HG03196 (cell line): Measurements from ENCODE around the gene NHSL1.
A peak's percentile ranks its signal among the peaks of the same experiment; 100 is the strongest.

Experiments used
- ATAC-seq: cut with Tn5 transposase; IDR thresholded peaks from one replicate; pipeline ENCODE4 v1.9.1; 2021; ENCODE audit not compliant: unreplicated experiment

The NHSL1 gene

GRCh38 chr6:138467901-138468300 lies 31.4 kb downstream of the NHSL1 start:
- ATAC-seq = no peak

- no peak for ATAC-seq
These were observed 34.2 kb downstream of the NHSL1 start for GRCh38 chr6:138465007-138465645.

- ATAC-seq = no peak
These were observed 35.2 kb downstream of the NHSL1 start for GRCh38 chr6:138464085-138464484.

GRCh38 chr6:138461647-138462046 lies 37.6 kb downstream of the NHSL1 start:
- no peak for ATAC-seq

GRCh38 chr6:138456401-138456790 lies 42.9 kb downstream of the NHSL1 start:
- peak; percentile 13 for ATAC-seq

- ATAC-seq = peak; percentile 96
These were observed 43.4 kb downstream of the NHSL1 start for GRCh38 chr6:138455746-138456400.

- no peak for ATAC-seq
These were observed 44.1 kb downstream of the NHSL1 start for GRCh38 chr6:138454981-138455706.

- no peak for ATAC-seq
These were observed 48.3 kb downstream of the NHSL1 start for GRCh38 chr6:138451043-138451442.

- ATAC-seq = no peak
These were observed 48.8 kb downstream of the NHSL1 start for GRCh38 chr6:138450445-138450844.

- ATAC-seq = no peak
These were observed 52.5 kb downstream of the NHSL1 start for GRCh38 chr6:138446821-138447220.

GRCh38 chr6:138443979-138444378 lies 55.3 kb downstream of the NHSL1 start:
- no peak for ATAC-seq

GRCh38 chr6:138442663-138443062 lies 56.6 kb downstream of the NHSL1 start:
- no peak for ATAC-seq

GRCh38 chr6:138441965-138442364 lies 57.3 kb downstream of the NHSL1 start:
- no peak for ATAC-seq

GRCh38 chr6:138440758-138441357 lies 58.4 kb downstream of the NHSL1 start:
- ATAC-seq = no peak

GRCh38 chr6:138440296-138440695 lies 59.0 kb downstream of the NHSL1 start:
- no peak for ATAC-seq

- ATAC-seq = no peak
These were observed 59.7 kb downstream of the NHSL1 start for GRCh38 chr6:138439546-138439945.

- ATAC-seq = no peak
These were observed 64.4 kb downstream of the NHSL1 start for GRCh38 chr6:138434925-138435324.

GRCh38 chr6:138434096-138434495 lies 65.2 kb downstream of the NHSL1 start:
- no peak for ATAC-seq

GRCh38 chr6:138432063-138432356 lies 67.3 kb downstream of the NHSL1 start:
- no peak for ATAC-seq

GRCh38 chr6:138431256-138432062 lies 67.8 kb downstream of the NHSL1 start:
- ATAC-seq = no peak
